Liver (tissue), 9 donors: ENCODE results near the gene CCR7. TPM values are rescaled to one million over a fixed set of nuclear protein-coding genes. Genes with fewer than 3 reads are reported as not detected.

Experiments
- DNase-seq: peaks from one replicate; pipeline ENCODE4 v3.0.0-alpha.2; 2017; ENCODE audit warnings: low spot score
- H3K27ac ChIP-seq, 2 donors: one replicate each; pipeline ENCODE4 v1.7.0; 2013; ENCODE audit warnings: inconsistent platforms in 2 of 2, low read length in 2 of 2, control low read depth in 1 of 2, low read depth in 1 of 2, mild to moderate bottlenecking in 1 of 2
- H3K27me3 ChIP-seq, 4 donors: one replicate each; pipeline versions ENCODE4 v1.6.1 to v1.7.0; 2013; ENCODE audit warnings: low read length in 3 of 4, inconsistent platforms in 1 of 4, mild to moderate bottlenecking in 1 of 4, moderate library complexity in 1 of 4; ENCODE audit not compliant: control insufficient read depth in 4 of 4, insufficient read depth in 4 of 4
- H3K36me3 ChIP-seq, 4 donors: one replicate each; pipeline versions ENCODE4 v1.6.1 to v1.7.0; 2013; ENCODE audit warnings: low read length in 3 of 4, mild to moderate bottlenecking in 3 of 4, low read depth in 1 of 4, moderate library complexity in 1 of 4; ENCODE audit not compliant: control insufficient read depth in 4 of 4, insufficient read depth in 3 of 4
- H3K4me1 ChIP-seq, 4 donors: one replicate each; pipeline versions ENCODE4 v1.6.1 to v1.7.0; 2013; ENCODE audit warnings: low read length in 3 of 4, mild to moderate bottlenecking in 3 of 4, moderate library complexity in 1 of 4; ENCODE audit not compliant: control insufficient read depth in 4 of 4, insufficient read depth in 4 of 4
- H3K4me3 ChIP-seq, 3 donors: one replicate each; pipeline versions ENCODE4 v1.6.1 to v1.7.0; 2013; ENCODE audit warnings: low read length in 3 of 3, control low read depth in 1 of 3, low read depth in 1 of 3, mild to moderate bottlenecking in 1 of 3
- H3K9ac ChIP-seq, 2 donors: one replicate each; pipeline ENCODE4 v1.7.0; 2013; ENCODE audit warnings: low read length in 2 of 2, mild to moderate bottlenecking in 2 of 2, moderate library complexity in 2 of 2, control low read depth in 1 of 2, low read depth in 1 of 2
- H3K9me3 ChIP-seq, 4 donors: one replicate each; pipeline versions ENCODE4 v1.6.1 to v1.7.0; 2013; ENCODE audit warnings: low read length in 3 of 4; ENCODE audit not compliant: control insufficient read depth in 4 of 4
- EGR1 ChIP-seq, 2 donors: IDR thresholded peaks; 2 replicates each; pipeline ENCODE4 v1.6.1; 2016 to 2018; ENCODE audit warnings: antibody characterized with exemption in 2 of 2, low read depth in 2 of 2
- FOXA1 ChIP-seq: IDR thresholded peaks from 2 replicates; pipeline ENCODE4 v1.6.1; 2016; ENCODE audit warnings: antibody characterized with exemption
- FOXA2 ChIP-seq: IDR thresholded peaks from 2 replicates; pipeline ENCODE4 v1.6.1; 2016; ENCODE audit warnings: antibody characterized with exemption
- GABPA ChIP-seq, 2 donors: IDR thresholded peaks in 1 of 2; conservative IDR thresholded peaks in 1 of 2; 2 replicates each; pipeline ENCODE4 v1.6.1; 2016; ENCODE audit warnings: antibody characterized with exemption in 2 of 2, mild to moderate bottlenecking in 1 of 2, moderate library complexity in 1 of 2
- HNF4A ChIP-seq, 2 donors: conservative IDR thresholded peaks; 2 replicates each; pipeline ENCODE4 v1.6.1; 2016; ENCODE audit warnings: antibody characterized with exemption in 2 of 2, mild to moderate bottlenecking in 2 of 2
- HNF4G ChIP-seq: IDR thresholded peaks from 2 replicates; pipeline ENCODE4 v1.6.1; 2016; ENCODE audit warnings: antibody characterized with exemption
- JUND ChIP-seq, 2 donors: IDR thresholded peaks; 2 replicates each; pipeline ENCODE4 v1.6.1; 2016; ENCODE audit warnings: antibody characterized with exemption in 2 of 2
- MAX ChIP-seq: IDR thresholded peaks from 2 replicates; pipeline ENCODE4 v1.6.1; 2016; ENCODE audit warnings: antibody characterized with exemption
- NR2F2 ChIP-seq: IDR thresholded peaks from 2 replicates; pipeline ENCODE4 v1.6.1; 2016; ENCODE audit warnings: antibody characterized with exemption
- RAD21 ChIP-seq, 2 donors: IDR thresholded peaks; 2 replicates each; pipeline ENCODE4 v1.6.1; 2016; ENCODE audit warnings: antibody characterized with exemption in 2 of 2, mild to moderate bottlenecking in 2 of 2
- REST ChIP-seq: IDR thresholded peaks from 2 replicates; pipeline ENCODE4 v1.6.1; 2016; ENCODE audit warnings: antibody characterized with exemption, mild to moderate bottlenecking
- RXRA ChIP-seq, 2 donors: IDR thresholded peaks; 2 replicates each; pipeline ENCODE4 v1.6.1; 2017 to 2018; ENCODE audit warnings: antibody characterized with exemption in 2 of 2, mild to moderate bottlenecking in 1 of 2
- SP1 ChIP-seq: IDR thresholded peaks from 2 replicates; pipeline ENCODE4 v1.6.1; 2018; ENCODE audit warnings: antibody characterized with exemption, mild to moderate bottlenecking
- YY1 ChIP-seq: IDR thresholded peaks from 2 replicates; pipeline ENCODE4 v1.6.1; 2016; ENCODE audit warnings: antibody characterized with exemption, mild to moderate bottlenecking
- ZBTB33 ChIP-seq: IDR thresholded peaks from 2 replicates; pipeline ENCODE4 v1.6.1; 2016; ENCODE audit warnings: antibody characterized with exemption
- WGBS: extraction: QIAGEN DNeasy Blood & Tissue Kit; methylation state at CpG from one replicate; pipeline ENCODE4 v1.1.7; 2013; 5-methylcytosine and 5-hydroxymethylcytosine counted together
- polyA plus RNA-seq, 2 donors: library from polyadenylated mRNA; stranded (reverse) in 1 of 2; unstranded in 1 of 2; fragments of 200-250 nt in 1 of 2; fragments of >200 nt in 1 of 2; fragmentation: Nextera tagmentation in 1 of 2; extraction: Ambion mirVana in 1 of 2; gene quantifications; one replicate each; pipeline versions ENCODE4 v1.2.1 to v1.2.3, GENCODE V29; 2013 to 2015
- total RNA-seq, 2 donors: library from RNA; depleted of rRNA; stranded (reverse); fragments of >200 nt; gene quantifications; one replicate each; pipeline ENCODE4 v1.2.3, GENCODE V29; 2014
- TF ChIP-seq, protein P1 (sequence below): IDR thresholded peaks from 2 replicates; pipeline ENCODE4 v1.6.1; 2016; ENCODE audit warnings: antibody characterized with exemption
- TF ChIP-seq, protein P2 (sequence below): fragments of 150-350 bp; IDR thresholded peaks from 2 replicates; pipeline ENCODE4 v1.5.1; 2017; ENCODE audit warnings: improper control_type of control experiment, low read depth, low read length; ENCODE audit not compliant: missing input control
- donor health status: healthy.
- donor health status: healthy.
- donor health status: healthy.
- donor health status: healthy.
- donor health status: healthy.

The CCR7 gene
- total and polyA plus RNA-seq, 4 donors: 0.08 to 0.89 (median 0.28) TPM

DNA sequence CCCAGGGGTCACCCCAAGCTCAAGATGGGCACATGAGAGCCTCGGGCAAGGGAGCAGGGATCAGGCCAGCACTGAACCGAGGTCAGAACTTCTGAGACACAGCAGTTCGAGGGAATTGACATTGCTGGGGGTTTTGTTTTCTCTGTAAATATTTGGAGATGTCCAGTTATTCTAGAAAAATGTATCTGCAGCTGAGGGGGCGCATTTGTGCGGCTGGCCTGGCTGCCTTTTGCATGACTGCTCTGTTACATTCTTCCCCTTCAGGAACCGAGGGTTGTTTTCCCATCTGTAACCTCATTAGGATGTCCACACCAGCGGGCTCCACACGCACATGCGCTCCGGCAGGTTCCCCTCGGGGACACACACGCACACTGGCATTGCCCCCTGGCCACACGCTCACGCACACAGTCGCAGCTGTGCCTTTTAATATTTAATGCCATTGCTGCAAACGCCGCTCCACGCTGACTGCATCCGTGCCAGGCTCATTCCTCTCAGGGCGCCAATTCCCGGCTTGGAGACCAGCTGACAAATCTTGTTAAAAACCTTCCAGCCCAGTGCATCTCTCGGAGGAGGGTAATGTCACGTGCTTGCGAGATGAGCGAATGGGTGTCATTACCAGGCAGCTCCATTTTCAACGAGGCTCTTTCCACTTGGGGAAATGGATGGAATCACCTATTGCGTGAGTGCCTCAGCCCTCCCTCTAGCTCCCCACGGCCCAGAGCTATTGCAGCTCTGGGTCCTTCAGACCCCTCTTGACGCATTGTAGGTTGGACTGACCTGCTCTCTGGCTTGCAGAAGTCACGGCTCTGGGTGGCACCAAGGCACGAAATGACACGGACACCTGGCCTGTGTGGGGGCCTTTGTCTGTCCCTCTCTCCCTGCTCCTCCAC, 13.1 kb downstream of the CCR7 start:
- Histone ChIP-seq H3K4me1 (peaks cover 23 to 65% (median 48%) of the 10 kb centered on the region in 4 donors), H3K9me3 (no peaks in the 10 kb centered on the region), H3K27ac (peak overlapping the region; percentile 90 to 94), H3K4me3 (peak overlapping the region in 1 of 3 donors; percentile 10), H3K27me3 (no peaks in the 10 kb centered on the region), H3K9ac (peak overlapping the region in 1 of 2 donors; percentile 68), H3K36me3 (no peaks in the 10 kb centered on the region)
- TF ChIP-seq GABPA (IDR thresholded peaks at IDR 0.05 in 1 of 2, conservative IDR thresholded peaks at IDR 0.05 in 1 of 2) (no peak), JUND (IDR thresholded peaks at IDR 0.05) (no peak), FOXA2 (no peak), MAX (peak; percentile 38), FOXA1 (no peak), SP1 (peak; percentile 24), REST (no peak), HNF4A (conservative IDR thresholded peaks at IDR 0.05) (no peak)
- TF ChIP-seq, protein P1, sequence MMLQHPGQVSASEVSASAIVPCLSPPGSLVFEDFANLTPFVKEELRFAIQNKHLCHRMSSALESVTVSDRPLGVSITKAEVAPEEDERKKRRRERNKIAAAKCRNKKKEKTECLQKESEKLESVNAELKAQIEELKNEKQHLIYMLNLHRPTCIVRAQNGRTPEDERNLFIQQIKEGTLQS: no peak
- WGBS: 67% methylated on average over 32 of the region's 32 CpGs
- peak; percentile 33 for DNase-seq

GRCh38 chr17:40551091-40551878, 14.0 kb downstream of the CCR7 start:
- WGBS: 40% methylated on average over 6 of the region's 6 CpGs
- peak overlapping the region in 1 of 3 donors; percentile 10 for H3K4me3 ChIP-seq
- DNase-seq: peak; percentile 35
- peak overlapping the region in 1 of 2 donors; percentile 68 for H3K9ac ChIP-seq
- H3K9me3 ChIP-seq: no peaks in the 10 kb centered on the region
- no peaks in the 10 kb centered on the region for H3K36me3 ChIP-seq
- H3K27ac ChIP-seq: peak overlapping the region; percentile 90 to 94
- peaks cover 21 to 69% (median 48%) of the 10 kb centered on the region in 4 donors for H3K4me1 ChIP-seq
- H3K27me3 ChIP-seq: no peaks in the 10 kb centered on the region
- TF ChIP-seq ZBTB33 (peak; percentile 92), NR2F2 (peak; percentile 89), YY1 (peak; percentile 95), MAX (peak; percentile 83), RXRA (IDR thresholded peaks at IDR 0.05) (peak; percentile 96 to 98), FOXA1 (peak; percentile 82), REST (peak; percentile 87), RAD21 (IDR thresholded peaks at IDR 0.05) (peak; percentile 19 to 54), EGR1 (IDR thresholded peaks at IDR 0.05; ENCODE audit: low read depth in 2 of 2) (peak; percentile 24 to 76), HNF4A (conservative IDR thresholded peaks at IDR 0.05) (peak; percentile 92), SP1 (peak; percentile 93), HNF4G (peak; percentile 68)
- TF ChIP-seq, protein P2, sequence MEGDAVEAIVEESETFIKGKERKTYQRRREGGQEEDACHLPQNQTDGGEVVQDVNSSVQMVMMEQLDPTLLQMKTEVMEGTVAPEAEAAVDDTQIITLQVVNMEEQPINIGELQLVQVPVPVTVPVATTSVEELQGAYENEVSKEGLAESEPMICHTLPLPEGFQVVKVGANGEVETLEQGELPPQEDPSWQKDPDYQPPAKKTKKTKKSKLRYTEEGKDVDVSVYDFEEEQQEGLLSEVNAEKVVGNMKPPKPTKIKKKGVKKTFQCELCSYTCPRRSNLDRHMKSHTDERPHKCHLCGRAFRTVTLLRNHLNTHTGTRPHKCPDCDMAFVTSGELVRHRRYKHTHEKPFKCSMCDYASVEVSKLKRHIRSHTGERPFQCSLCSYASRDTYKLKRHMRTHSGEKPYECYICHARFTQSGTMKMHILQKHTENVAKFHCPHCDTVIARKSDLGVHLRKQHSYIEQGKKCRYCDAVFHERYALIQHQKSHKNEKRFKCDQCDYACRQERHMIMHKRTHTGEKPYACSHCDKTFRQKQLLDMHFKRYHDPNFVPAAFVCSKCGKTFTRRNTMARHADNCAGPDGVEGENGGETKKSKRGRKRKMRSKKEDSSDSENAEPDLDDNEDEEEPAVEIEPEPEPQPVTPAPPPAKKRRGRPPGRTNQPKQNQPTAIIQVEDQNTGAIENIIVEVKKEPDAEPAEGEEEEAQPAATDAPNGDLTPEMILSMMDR: no peak
